Astrocyte of the hippocampus (primary cell): ENCODE measurements around the gene KRTAP10-2.
"Not testable (repeated sequence)": the region's sequence is repeated elsewhere in the genome, so short reads cannot be mapped to it uniquely, and the experiment has no call there.

Experiments
- DNase-seq: peaks from one replicate; pipeline ENCODE4 v3.0.0; 2011; ENCODE audit warnings: low read depth, low spot score

Gene KRTAP10-2, protein sequence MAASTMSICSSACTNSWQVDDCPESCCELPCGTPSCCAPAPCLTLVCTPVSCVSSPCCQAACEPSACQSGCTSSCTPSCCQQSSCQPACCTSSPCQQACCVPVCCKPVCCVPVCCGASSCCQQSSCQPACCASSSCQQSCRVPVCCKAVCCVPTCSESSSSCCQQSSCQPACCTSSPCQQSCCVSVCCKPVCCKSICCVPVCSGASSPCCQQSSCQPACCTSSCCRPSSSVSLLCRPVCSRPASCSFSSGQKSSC

DNA sequence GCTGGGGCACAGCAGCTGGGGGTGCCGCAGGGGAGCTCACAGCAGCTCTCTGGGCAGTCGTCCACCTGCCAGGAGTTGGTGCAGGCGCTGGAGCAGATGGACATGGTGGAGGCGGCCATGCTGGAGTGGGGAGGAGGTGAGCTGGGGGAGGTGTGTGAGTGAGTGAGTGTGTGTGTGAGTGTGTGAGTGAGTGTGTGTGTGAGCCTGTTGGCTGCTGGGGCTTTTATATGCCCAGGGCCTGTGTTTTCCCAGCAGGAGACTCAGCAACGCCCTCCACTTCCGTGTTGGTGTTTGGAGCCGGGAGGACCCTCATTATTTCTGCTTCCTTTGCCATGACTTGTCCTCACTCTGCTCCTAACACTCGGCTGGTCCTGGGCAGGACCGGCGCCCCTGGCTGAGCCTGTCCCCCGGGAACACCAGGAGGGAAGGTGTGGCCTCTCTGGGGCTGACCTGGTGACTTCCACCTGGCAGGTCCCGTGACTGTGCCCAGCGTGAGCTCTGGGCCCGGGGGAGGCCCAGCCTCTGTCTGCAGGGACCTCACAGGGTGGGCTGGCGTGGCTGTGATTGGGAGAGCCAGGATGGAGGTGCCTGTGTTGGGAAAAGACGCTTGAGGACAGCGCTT lies at the start of gene KRTAP10-2:
KRTAP10-2 (minus strand) TSS at position 166 of the 622 bp plus-strand sequence; CDS start at position 119, 47 bp downstream.
- no peak for DNase-seq

DNA sequence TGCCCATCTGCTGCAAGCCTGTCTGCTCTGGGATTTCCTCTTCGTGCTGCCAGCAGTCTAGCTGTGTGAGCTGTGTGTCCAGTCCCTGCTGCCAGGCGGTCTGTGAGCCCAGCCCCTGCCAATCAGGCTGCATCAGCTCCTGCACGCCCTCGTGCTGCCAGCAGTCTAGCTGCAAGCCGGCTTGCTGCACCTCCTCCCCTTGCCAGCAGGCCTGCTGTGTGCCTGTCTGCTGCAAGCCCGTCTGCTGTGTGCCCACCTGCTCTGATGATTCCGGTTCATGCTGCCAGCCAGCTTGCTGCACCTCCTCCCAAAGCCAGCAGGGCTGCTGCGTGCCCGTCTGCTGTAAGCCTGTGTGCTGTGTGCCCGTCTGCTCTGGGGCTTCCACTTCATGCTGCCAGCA lies 49.8 kb upstream of the KRTAP10-2 start:
- DNase-seq: not testable (repeated sequence)

DNA sequence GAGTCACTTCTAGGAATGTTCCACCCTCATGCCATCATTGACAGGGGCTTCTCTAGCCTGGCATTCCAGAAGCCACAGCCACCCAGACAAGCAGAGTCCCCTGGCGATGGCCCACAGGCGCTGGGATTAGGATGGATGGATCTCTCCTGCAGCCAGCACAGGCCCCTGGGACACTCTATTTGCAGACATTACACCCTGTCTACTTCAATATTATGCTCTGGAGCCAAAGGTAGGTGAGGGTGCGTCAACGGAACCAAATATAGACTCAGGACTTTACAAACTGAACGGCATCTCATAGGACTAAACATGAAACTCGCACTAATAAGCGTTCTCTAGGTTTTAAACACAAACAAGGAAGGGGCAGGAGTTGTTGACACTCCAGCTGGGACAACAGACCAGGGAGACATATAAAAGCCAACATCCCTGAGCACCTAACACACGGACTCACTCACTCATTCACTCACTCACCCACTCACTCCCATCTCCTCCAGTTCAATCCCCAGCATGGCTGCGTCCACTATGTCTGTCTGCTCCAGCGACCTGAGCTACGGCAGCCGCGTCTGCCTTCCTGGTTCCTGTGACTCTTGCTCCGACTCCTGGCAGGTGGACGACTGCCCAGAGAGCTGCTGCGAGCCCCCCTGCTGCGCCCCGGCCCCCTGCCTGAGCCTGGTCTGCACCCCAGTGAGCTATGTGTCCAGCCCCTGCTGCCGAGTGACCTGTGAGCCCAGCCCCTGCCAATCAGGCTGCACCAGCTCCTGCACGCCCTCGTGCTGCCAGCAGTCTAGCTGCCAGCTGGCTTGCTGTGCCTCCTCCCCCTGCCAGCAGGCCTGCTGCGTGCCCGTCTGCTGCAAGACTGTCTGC lies 49.0 kb upstream of the KRTAP10-2 start, which contains the start of gene KRTAP10-7:
KRTAP10-7 (plus strand) TSS at position 480 of the 861 bp plus-strand sequence; CDS start at position 505, 25 bp downstream.
- DNase-seq: not testable (repeated sequence)

DNA sequence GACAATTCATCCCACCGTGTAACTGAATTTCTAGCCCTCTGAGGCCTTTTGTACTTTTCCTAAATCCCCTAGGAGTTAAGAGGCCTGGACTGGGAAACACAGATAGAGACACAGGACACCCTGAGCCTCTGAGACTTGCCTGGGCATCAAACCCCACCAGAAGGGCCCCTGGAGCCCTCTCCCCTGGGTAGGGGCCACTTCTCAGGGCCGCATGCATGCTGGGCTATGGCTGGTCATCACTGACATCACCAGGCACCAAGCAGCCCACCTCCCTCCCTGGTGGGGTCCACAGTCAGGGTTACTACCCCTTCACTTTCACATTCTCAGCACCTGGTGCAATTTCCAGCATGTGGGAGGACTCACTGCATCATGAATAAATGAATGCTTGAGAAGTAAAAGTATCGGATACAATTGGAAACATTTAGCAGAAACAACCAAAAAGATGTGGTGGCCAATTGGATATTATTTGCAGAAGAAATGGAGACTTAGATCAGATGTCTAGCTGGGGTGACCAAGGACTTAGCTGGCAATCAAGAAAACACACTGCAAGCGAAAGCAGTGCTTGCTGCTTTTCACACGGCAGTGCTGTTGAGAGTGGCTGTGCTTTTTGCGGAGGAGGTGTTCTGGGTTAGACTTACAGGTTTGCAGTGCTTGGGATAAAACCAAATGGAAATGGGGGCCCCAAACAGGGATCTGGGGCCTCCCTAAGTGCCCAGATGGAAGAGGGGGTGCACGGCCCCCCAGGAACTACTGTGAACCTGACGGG lies 48.1 kb upstream of the KRTAP10-2 start:
- no peak for DNase-seq

DNA sequence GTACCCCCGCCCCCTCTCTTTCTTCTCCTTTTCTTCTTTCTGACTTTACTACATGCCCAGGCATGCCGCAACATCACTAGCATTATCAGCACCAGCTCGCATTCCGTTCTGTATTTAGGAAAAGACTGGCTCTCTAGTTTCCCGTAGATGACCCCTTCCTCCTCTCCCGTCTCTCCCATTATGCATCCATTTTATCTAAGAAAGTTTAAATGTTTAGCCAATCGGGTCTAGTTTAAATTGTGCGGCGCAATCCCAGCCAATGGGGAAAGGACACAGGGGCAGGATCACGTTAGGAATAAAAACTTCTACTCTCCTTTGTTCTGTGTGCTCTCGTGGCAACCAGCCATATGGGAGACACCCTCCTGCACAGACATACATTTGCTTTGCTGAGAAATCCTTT lies 46.8 kb upstream of the KRTAP10-2 start:
- no peak for DNase-seq

DNA sequence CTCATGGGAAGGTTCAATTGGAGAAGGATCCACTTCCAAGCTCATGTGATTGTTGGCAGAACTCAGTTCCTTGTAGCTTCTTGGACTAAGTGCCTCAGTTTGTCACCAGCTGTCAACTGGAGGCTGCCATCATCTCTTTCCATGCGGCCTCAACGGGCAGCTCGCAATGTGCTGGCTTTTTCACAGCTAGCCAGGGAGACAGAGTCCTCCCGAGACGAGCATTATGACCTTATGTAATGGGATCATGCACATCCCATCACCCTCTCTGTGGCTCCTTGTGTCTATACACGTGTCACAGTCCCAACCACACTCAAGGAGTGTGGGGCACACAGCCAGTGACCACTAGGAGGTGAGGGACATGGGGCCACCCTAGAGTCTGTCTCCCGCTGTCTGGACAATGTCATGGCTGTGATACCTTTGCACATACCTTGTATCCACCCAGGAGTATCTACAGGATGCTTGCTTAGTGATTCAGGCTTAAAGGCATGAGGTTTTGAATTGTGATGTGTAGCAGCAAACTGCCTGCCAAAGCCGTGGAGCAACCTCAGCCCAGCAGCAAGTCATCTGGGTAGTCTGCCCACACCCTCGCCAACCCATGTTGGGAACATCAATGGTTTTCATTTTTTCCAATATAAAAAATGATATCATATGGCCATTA lies 44.9 kb upstream of the KRTAP10-2 start:
- DNase-seq: peak; percentile 33

DNA sequence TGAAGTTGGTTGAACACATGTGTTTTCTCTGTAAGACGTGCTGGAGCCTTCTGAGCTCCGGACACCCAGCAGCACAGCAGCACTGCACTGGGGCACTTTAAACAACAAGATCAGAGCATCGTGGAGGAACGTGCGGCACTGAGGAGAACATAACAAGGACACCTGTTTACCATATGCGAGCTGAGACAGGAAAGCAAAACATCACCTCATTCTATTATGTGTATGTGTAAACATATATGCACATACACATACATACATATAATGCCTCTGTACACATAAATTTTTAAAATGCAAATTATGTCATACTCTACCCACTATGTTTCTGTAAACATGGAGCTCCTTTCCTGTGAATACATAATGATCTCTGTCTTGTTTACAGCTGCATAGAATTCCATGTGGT lies 44.2 kb upstream of the KRTAP10-2 start:
- no peak for DNase-seq

DNA sequence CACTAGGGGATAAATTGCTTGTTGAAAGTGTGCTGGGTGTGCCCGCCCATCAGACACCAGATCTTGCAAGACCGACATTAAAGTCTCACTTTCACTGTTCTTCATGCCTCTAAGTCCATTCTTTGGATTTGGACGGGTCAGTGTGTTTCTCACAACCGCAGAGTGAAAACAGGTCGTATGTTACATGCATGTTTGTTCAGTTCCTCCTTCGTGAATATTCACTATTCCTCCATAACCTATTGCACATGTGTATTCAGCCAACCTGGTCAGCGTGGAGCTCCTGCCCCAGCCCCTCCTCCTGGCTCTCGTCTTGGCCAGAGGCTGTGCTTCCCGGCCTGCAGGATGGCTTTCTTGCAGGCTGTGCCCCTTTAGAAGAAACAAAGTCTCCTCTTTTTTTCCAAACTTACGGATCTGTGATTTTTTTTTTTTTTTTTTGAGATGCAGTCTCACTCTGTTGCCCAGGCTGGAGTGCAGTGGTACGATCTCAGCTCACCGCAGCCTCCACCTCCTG lies 43.2 kb upstream of the KRTAP10-2 start:
- no peak for DNase-seq

DNA sequence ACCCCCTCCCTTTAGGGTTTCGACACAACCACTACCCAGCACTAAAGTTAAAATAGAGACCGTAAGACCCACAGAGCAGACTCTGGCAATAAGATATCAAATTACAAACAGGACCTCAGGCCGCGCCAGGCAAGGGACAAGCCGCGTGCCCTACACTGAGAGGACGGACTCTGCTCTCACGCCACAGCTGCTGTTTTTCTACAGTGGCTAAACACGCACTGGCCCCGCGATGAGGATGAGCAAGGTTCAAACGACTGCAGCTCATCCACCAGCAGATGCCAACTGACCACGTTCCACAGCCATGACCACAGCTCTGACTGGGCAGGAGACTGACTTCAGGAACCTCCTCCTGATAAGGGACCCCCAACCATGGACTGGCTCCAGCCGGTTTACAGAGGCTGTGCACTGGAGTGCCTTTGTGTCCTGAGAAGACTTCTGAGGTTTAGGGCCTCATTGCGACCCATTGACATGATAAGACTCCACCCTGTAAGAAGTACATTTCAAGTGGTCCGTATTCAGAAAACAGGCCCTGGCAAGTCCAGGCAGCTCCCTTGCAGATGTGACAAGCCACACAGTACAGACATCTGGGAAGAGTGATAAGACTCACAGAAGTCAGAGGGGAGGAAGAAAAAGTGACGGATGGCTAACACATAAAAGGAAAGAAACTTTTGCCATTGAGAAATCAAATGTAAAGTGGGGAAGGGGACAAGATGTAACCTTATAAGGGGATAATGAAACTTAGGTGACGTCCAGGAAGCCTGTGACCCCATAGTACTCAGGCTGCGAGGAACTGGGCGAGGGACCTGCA lies 42.5 kb upstream of the KRTAP10-2 start:
- no peak for DNase-seq

DNA sequence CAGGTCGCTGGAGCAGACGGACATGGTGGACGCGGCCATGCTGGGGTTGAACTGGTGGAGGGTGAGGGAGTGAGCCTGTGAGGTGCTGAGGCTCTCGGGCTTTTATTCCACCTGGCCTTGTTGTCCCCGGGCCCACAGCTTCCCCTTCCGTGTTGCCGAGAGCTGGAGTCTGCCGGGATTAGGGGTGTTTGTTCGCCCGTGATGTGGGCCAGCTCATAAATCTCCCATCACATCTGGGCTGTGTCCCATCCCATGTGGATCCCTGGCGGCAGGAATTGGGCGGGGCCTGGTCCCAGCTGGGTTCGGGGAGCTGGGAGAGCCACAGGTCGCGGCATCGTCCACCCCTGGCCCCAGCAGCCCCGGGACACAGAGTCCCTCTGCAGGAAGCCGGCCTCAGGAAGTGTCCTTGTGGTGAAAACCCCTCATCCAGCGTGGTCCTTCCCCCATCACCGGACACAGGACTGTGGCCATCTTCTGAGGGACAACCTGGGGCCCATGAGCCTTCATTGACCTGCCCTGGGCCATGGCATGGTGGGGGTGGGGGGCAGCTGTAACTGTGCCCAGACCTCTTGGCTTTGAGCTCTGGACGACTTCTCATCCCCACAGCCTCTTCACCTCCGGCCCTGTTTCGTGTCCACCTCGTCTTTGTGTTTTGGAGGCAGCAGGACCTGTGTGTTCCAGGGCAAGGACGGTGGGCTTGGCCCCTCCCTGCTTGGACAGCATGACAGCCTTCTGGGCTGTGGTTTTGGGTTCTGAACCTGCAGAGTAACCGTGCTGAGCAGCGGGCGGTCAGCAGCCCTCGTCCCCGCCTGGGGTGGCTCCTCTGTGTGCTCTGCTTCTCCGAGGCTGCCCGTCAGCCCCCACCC lies 41.4 kb upstream of the KRTAP10-2 start, which contains the start of gene KRTAP10-6:
KRTAP10-6 (minus strand) TSS at position 60 of the 866 bp plus-strand sequence; CDS start at position 39, 21 bp downstream.
- no peak for DNase-seq

DNA sequence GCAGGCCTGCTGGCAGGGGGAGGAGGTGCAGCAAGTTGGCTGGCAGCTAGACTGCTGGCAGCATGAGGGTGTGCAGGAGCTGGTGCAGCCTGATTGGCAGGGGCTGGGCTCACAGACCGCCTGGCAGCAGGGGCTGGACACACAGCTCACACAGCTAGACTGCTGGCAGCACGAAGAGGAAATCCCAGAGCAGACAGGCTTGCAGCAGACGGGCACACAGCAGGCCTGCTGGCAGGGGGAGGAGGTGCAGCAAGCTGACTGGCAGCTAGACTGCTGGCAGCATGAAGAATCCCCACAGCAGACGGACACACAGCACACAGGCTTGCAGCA lies 40.5 kb upstream of the KRTAP10-2 start:
- DNase-seq: not testable (repeated sequence)

DNA sequence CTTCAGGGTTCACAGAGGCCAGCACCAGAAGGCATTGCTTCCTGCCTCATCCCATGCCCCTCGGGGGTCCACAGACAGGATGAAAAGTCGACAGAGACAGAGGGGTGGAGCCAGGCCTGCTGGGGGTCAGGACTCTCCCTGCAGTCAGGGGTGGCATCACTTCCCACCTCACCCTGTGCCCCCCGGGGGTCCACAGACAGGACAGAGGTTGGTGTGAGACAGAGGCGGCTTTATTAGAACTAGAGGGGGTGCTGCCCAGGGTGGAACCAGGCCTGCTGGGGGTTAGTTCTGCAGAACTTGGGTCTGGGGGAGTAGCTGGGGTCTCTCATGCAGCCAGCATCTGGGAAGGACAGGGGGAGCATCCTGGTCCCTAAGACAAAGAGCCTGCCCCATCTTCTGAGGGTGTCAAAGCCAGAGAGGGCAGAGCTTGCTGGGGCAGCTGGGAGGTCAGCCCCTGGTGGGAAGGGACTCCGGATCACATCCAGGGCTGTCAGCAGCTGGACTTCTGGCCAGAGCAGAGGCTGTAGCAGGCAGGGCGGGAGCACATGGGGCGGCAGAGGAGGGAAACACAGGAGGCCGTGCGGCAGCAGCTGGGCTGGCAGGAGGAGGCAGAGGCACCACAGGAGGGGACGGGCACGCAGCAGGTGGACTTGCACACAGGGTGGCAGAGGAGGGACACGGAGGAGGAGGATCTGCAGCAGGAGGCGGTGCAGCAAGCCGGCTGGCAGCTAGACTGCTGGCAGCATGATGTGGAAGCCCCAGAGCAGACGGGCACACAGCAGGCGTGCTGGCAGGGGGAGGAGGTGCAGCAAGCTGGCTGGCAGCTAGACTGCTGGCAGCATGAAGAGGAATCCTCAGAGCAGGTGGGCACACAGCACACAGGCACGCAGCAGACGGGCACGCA lies 39.8 kb upstream of the KRTAP10-2 start:
- DNase-seq: not testable (repeated sequence)

DNA sequence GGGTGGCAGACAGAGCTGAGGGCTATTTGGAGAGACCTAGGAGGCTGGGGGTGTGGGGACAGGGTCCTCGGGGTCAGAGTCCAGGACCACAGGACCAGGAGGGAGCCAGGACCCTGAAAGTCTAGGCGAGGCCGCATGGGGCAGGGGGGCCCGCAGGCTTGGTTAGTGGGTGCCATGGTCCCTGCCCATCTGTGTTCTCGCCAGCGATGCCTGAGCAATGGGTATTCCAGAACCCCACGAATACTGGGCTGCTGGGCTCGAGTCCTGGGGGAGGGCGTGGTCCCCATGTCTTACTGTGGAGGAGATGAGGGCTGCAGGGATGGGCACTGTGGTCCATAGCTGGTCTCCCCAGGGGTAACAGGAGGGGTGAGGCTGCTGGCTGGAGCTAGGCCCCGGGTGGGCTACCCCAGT lies 39.0 kb upstream of the KRTAP10-2 start:
- no peak for DNase-seq

DNA sequence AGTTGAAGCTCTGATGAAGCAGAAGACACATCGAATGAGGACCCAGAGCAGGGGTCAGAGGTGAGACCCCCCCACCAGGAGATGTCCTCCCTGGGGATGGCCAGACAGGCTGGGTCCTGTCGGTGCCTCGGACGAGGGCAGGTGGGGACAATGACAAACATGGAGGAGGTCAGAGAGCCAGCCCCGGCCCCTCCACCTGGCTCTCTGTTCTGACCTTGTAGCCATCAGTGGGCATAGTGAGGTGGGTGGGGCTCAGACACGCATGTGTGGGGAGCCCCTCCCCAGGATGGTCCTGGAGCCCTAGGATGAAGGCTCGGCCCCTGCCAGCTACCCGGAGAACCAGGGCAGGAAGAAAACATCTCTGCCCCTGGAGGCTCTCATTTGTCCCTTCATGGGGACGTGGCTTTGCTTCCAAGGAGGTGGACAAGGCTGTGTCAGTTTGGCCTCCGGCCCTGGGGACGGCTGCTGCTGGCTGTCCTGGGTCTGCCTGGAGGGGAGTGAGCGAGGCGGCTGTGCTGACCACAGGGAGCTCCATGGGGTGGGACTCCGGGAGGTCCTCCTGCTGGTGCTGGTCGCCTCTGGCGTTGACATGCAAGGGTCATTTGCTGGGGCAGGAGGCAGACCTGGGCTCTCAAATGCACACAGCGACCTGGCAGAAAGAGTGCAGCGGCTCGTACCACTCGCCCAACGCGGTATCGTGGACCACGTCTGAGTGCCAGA lies 38.4 kb upstream of the KRTAP10-2 start:
- no peak for DNase-seq

DNA sequence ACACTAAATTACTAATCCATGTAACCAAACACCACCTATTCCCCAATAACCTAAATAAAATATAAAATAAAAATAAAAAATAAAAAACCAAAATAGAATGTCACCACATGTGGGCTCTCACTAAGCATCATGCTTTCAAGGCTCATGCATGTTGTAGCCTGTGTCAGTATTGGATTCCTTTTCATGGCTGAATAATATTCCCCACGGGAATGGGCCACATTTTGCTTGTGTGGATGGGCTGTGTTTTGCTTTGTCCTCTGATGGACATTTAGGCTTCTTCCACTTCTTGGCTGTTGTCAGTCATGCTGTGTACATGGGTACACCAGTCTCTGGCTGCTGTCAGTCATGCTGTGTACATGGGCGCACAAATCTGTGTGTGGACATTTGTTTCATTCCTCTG lies 37.8 kb upstream of the KRTAP10-2 start:
- no peak for DNase-seq

DNA sequence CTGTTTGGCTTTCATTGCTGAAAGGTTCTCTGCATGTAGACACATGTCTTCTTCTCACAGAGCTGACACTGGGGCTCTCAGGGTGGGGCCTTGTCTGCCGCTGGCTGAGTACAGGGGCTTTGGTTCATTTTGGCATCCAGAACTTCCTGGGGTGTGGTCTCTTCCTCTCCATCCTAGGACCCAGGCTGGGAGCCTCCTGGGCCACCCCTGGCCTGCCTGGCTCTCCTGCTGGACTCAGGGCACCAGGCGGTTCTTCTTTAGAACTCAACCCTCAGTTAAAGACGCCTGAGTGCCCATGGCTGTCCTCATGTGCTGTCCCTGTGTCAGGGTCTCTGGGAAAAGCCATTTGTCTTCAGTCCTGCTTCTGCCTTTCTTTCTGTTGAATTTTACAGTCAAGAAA lies 34.6 kb upstream of the KRTAP10-2 start:
- no peak for DNase-seq

DNA sequence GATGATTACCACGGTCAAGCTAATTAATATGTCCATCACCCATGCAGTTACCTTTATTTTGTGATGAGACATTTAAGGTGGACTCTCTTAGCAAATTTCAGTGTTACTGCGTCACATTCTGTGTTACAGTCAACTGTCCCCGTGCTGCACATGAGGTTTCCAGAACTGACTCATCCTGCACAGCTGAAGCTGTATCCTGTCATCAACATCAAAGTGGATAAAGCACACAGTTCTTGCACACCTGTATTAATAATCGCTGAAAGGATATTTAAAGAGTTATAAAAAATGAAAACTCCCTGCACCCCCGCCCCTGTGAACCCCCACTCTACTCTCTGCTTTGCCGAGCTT lies 32.5 kb upstream of the KRTAP10-2 start:
- DNase-seq: no peak
